Heart left ventricle (tissue), 16 donors: ENCODE results near the gene PDZK1. TPM values are rescaled to one million over a fixed set of nuclear protein-coding genes. Genes with fewer than 3 reads are reported as not detected.

ENCODE experiments used
- ATAC-seq, 4 donors: fragments of 200-7000 bp; cut with Tn5 transposase; one replicate each; pipeline ENCODE4 v1.9.1; 2020 to 2022; ENCODE audit warnings: moderate library complexity in 4 of 4, mild to moderate bottlenecking in 3 of 4, moderate number of reproducible peaks in 1 of 4
- DNase-seq, 5 donors: peaks; one replicate each; pipeline ENCODE4 v3.0.0-alpha.2; 2020
- H3K27ac ChIP-seq, 12 donors: fragments of 200-600 bp; sonication (generic) in 4 of 12; one replicate each; pipeline versions ENCODE4 v1.5.0 to v1.8.0; 2016 to 2022; ENCODE audit warnings: mild to moderate bottlenecking in 2 of 12
- H3K27me3 ChIP-seq, 9 donors: fragments of 200-600 bp; sonication (generic) in 2 of 9; one replicate each; pipeline versions ENCODE4 v1.5.1 to v1.8.0; 2016 to 2022; ENCODE audit warnings: mild to moderate bottlenecking in 3 of 9
- H3K36me3 ChIP-seq, 9 donors: fragments of 200-600 bp; sonication (generic) in 2 of 9; one replicate each; pipeline versions ENCODE4 v1.5.0 to v1.8.0; 2018 to 2022; ENCODE audit warnings: mild to moderate bottlenecking in 2 of 9
- H3K4me1 ChIP-seq, 12 donors: fragments of 200-600 bp; sonication (generic) in 4 of 12; one replicate each; pipeline versions ENCODE4 v1.5.0 to v1.8.0; 2016 to 2022; ENCODE audit warnings: mild to moderate bottlenecking in 3 of 12
- H3K4me3 ChIP-seq, 12 donors: fragments of 200-600 bp; sonication (generic) in 4 of 12; one replicate each; pipeline versions ENCODE4 v1.5.0 to v1.8.0; 2017 to 2022; ENCODE audit warnings: mild to moderate bottlenecking in 9 of 12, moderate library complexity in 4 of 12
- H3K9me3 ChIP-seq, 12 donors: fragments of 200-600 bp; sonication (generic) in 4 of 12; one replicate each; pipeline versions ENCODE4 v1.5.0 to v1.8.0; 2016 to 2022; ENCODE audit warnings: mild to moderate bottlenecking in 1 of 12
- CTCF ChIP-seq, 12 donors: fragments of 200-600 bp; sonication (generic) in 4 of 12; IDR thresholded peaks; one replicate each; pipeline versions ENCODE4 v1.5.0 to v1.8.0; 2018 to 2022; ENCODE audit warnings: antibody characterized with exemption in 12 of 12, mild to moderate bottlenecking in 5 of 12
- POLR2A ChIP-seq, 2 donors: fragments of 450-650 bp; IDR thresholded peaks; one replicate each; pipeline ENCODE4 v1.6.1; 2017; ENCODE audit warnings: antibody characterized with exemption in 2 of 2, mild to moderate bottlenecking in 2 of 2, moderate library complexity in 2 of 2
- WGBS, 4 donors: extraction: QIAGEN DNeasy Blood & Tissue Kit in 2 of 4; methylation state at CpG; one replicate each; pipeline versions ENCODE4 v1.1.5 to v1.1.7; 2013 to 2018; 5-methylcytosine and 5-hydroxymethylcytosine counted together
- intact Hi-C, 10 donors: fragments of 100-400 bp; cut with DNase I; formaldehyde crosslinking; loops; one replicate each; pipeline versions ENCODE4 v1.11.1 to v1.14.2; 2022
- polyA plus RNA-seq, 2 donors: library from polyadenylated mRNA; stranded (reverse); fragments of 200-250 nt; gene quantifications; one replicate each; pipeline ENCODE4 v1.2.3, GENCODE V29; 2013
- total RNA-seq, 9 donors: library from RNA; depleted of rRNA in 2 of 9; stranded (reverse); fragments of >200 nt in 2 of 9; fragmentation: NEBNext Ultra II Directional in 3 of 9; extraction: Animal tissue kit (Norgen Biotek cat#: 25700) in 3 of 9; gene quantifications; one replicate each; pipeline versions ENCODE4 v1.1.0 to v1.2.4, GENCODE V29; 2016 to 2023
- donor health status: ischemic (EF 13 %, LVEDD 7.1; RV severe dilation, severe dysfunction).
- donor health status: healthy with polysubstance abuse.
- donor health status: DM: no; HTN: yes; CAD: no.
- donor health status: DM: no; HTN: no; CAD: no.
- donor health status: ischemic (EF 25% LVEDD 6.9; RV normal size, moderate dysfunction).
- donor health status: ischemic (EF 25% LVEDD 5.7; RV mildly dilated, moderate dysfunction).
- donor health status: healthy.
- donor health status: DM: yes; HTN: yes; CAD: no.
- donor health status: ischemic (EF 35%, LVEDD 5.7; RV mildly dilated, moderate dysfunction).
- donor health status: nonischemic (EF 11% LVEDD 7.7; RV severe dilation, severe dysfunction).
- donor health status: DM: yes; HTN: yes; CAD: no.
- donor health status: PGD.
- donor health status: ischemic (EF 29% LVEDD 5.4; RV normal size, mild dysfunction).
- donor health status: nonischemic (EF 23%, LVEDD 6.1; RV moderate dilation, normal function).

PDZK1 gene
- total and polyA plus RNA-seq, 11 donors = 0.07 to 0.57 (median 0.20) TPM; not detected in 6

- ATAC-seq (no peak), DNase-seq (no peak)
- no peak overlapping the region for H3K27ac ChIP-seq
- H3K27me3 ChIP-seq = peaks cover 0 to 6% (median 0%) of the 10 kb centered on the region in 9 donors
- no peak overlapping the region for H3K4me3 ChIP-seq
- intact Hi-C loops = no loop called here
- no peaks in the 10 kb centered on the region for H3K9me3 ChIP-seq
- WGBS, 4 donors = 70 to 81% (median 78%) methylated on average over 10 of the region's 10 CpGs
- peaks cover 0 to 21% (median 10%) of the 10 kb centered on the region in 12 donors for H3K4me1 ChIP-seq
- TF ChIP-seq CTCF (IDR thresholded peaks at IDR 0.05) = no peak
- no peak for TF ChIP-seq POLR2A (IDR thresholded peaks at IDR 0.05)
- no peaks in the 10 kb centered on the region for H3K36me3 ChIP-seq
Measured at GRCh38 chr1:145716641-145717345, 9.6 kb upstream of the PDZK1 start.

- 46 to 51% (median 49%) methylated on average over 6 of the region's 6 CpGs for WGBS, 4 donors
- TF ChIP-seq CTCF (IDR thresholded peaks at IDR 0.05) = no peak
- no peak for TF ChIP-seq POLR2A (IDR thresholded peaks at IDR 0.05)
- intact Hi-C loops = no loop called here
- peak; percentile 59 to 74 (median 70) for DNase-seq
- Histone ChIP-seq H3K9me3 (no peaks in the 10 kb centered on the region), H3K27ac (peak overlapping the region in 9 of 12 donors; percentile 32 to 74 (median 70)), H3K4me1 (peaks cover 0 to 9% (median 0%) of the 10 kb centered on the region in 12 donors), H3K27me3 (no peaks in the 10 kb centered on the region), H3K36me3 (no peaks in the 10 kb centered on the region), H3K4me3 (no peak overlapping the region)
- peak; percentile 94 to 96 (median 96) for ATAC-seq
Measured at GRCh38 chr1:145714524-145715111, 7.5 kb upstream of the PDZK1 start.

GRCh38 chr1:145711213-145711651, 4.1 kb upstream of the PDZK1 start:
- no peak for ATAC-seq
- Histone ChIP-seq H3K4me1 (peaks cover 0 to 9% (median 0%) of the 10 kb centered on the region in 12 donors), H3K36me3 (no peaks in the 10 kb centered on the region), H3K4me3 (no peak overlapping the region), H3K9me3 (no peaks in the 10 kb centered on the region), H3K27me3 (no peaks in the 10 kb centered on the region), H3K27ac (no peak overlapping the region)
- DNase-seq = no peak
- no peak for TF ChIP-seq CTCF (IDR thresholded peaks at IDR 0.05)
- no peak for TF ChIP-seq POLR2A (IDR thresholded peaks at IDR 0.05)
- WGBS, 4 donors = 60 to 65% (median 60%) methylated on average over 3 of the region's 3 CpGs
- intact Hi-C loops = no loop called here

- H3K4me1 ChIP-seq = peaks cover 0 to 9% (median 0%) of the 10 kb centered on the region in 12 donors
- DNase-seq = no peak
- H3K27me3 ChIP-seq = no peaks in the 10 kb centered on the region
- H3K9me3 ChIP-seq = no peaks in the 10 kb centered on the region
- intact Hi-C loops = no loop called here
- TF ChIP-seq POLR2A (IDR thresholded peaks at IDR 0.05) = no peak
- TF ChIP-seq CTCF (IDR thresholded peaks at IDR 0.05) = no peak
- no peak overlapping the region for H3K27ac ChIP-seq
- WGBS, 4 donors = 83 to 90% (median 85%) methylated on average over 4 of the region's 4 CpGs
- no peak overlapping the region for H3K4me3 ChIP-seq
- no peaks in the 10 kb centered on the region for H3K36me3 ChIP-seq
- no peak for ATAC-seq
Measured at GRCh38 chr1:145710291-145711027, 3.3 kb upstream of the PDZK1 start.
